Fibroblast of lung (primary cell): ENCODE measurements around the gene DUSP1.

Experiments used
- EZH2 ChIP-seq: IDR thresholded peaks from 2 replicates; pipeline ENCODE4 v1.5.1; 2012; ENCODE audit warnings: low read length, control low read depth, mild to moderate bottlenecking; ENCODE audit errors: missing control alignments
- TF ChIP-seq, protein P1 (sequence below), 2 donors: IDR thresholded peaks in 1 of 2; conservative IDR thresholded peaks in 1 of 2; 1 replicate in 1 of 2; 2 replicates in 1 of 2; pipeline ENCODE4 v1.5.1; 2011 to 2012; ENCODE audit warnings: low read length in 2 of 2, control low read depth in 1 of 2, inconsistent platforms in 1 of 2, low read depth in 1 of 2, mild to moderate bottlenecking in 1 of 2

DNA sequence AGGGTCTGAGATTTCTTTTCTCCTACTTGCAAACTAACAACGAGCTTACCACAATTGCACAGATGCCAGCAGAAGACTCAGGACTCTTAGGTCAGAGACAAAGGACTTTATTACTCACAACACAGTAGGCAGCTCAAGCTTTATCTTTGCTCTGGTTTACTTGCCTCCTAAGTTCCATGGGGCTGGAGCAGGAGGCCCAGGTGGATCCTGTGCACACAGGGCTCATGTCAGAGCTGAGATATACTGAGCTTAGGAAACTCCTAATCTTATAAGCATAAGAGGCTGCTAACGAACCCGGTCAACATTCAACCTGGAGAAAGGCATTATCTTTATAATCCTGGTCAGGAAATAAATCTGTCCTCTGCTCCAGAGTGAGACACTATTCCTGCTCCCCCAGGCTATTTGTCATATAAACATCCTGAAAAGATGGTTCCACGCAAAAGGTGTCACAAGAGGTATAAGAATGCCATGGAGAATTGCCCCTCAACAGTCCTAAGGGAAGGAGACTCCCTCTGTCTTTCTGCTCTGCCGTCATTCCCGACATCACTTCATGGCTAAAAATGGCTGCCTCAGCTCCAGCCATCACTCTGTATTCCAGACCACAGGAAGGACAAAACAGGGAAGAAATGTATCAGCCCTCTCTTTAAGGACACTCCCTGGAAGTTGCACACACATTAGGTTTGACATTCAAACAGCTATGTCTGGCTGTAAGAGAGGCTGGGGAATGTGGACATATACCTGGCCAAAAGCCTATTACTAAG, 16.2 kb downstream of the DUSP1 start:
- TF ChIP-seq, protein P1, sequence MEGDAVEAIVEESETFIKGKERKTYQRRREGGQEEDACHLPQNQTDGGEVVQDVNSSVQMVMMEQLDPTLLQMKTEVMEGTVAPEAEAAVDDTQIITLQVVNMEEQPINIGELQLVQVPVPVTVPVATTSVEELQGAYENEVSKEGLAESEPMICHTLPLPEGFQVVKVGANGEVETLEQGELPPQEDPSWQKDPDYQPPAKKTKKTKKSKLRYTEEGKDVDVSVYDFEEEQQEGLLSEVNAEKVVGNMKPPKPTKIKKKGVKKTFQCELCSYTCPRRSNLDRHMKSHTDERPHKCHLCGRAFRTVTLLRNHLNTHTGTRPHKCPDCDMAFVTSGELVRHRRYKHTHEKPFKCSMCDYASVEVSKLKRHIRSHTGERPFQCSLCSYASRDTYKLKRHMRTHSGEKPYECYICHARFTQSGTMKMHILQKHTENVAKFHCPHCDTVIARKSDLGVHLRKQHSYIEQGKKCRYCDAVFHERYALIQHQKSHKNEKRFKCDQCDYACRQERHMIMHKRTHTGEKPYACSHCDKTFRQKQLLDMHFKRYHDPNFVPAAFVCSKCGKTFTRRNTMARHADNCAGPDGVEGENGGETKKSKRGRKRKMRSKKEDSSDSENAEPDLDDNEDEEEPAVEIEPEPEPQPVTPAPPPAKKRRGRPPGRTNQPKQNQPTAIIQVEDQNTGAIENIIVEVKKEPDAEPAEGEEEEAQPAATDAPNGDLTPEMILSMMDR (conservative IDR thresholded peaks at IDR 0.05 in 1 of 2, IDR thresholded peaks at IDR 0.05 in 1 of 2; ENCODE audit: low read depth in 1 of 2, low read length in 2 of 2), result no peak
- TF ChIP-seq EZH2, result no peak
